GM12878 (cell line): ENCODE results near the gene SMTNL2. TPM values are rescaled to one million over a fixed set of nuclear protein-coding genes. Genes with fewer than 3 reads are reported as not detected.

ENCODE experiments used
- ATAC-seq: fragments of 200-7000 bp; cut with Tn5 transposase; 3 replicates; pipeline ENCODE4 v1.9.1; 2020; ENCODE audit warnings: mild to moderate bottlenecking, moderate library complexity
- BruUV-seq: library from RNA; stranded (reverse); fragments of 400-500 nt; replicated peaks from 2 replicates; lab custom pipeline; 2021; lab: Mats Ljungman, UMichigan
- CTCF ChIA-PET: fragments of 300-600 bp; sonication (Branson Sonifier 250); formaldehyde crosslinking; extraction: SDS; loops from one replicate; lab custom pipeline; 2021; ENCODE audit warnings: inconsistent platforms; lab: Yijun Ruan, JAX
- POLR2A ChIA-PET: fragments of 350-600 bp; formaldehyde crosslinking; extraction: SDS; loops from one replicate; lab custom pipeline; 2021; ENCODE audit warnings: inconsistent platforms; lab: Charles Lee
- RAD21 ChIA-PET: fragments of 300-600 bp; sonication (Branson Sonifier 250); formaldehyde crosslinking; loops from one replicate; lab custom pipeline; 2023; ENCODE audit warnings: antibody characterized with exemption; ENCODE audit not compliant: unreplicated experiment; lab: Charles Lee
- SMC1A ChIA-PET: fragments of 300-600 bp; sonication (Branson Sonifier 250); formaldehyde crosslinking; loops from one replicate; lab custom pipeline; 2023; ENCODE audit not compliant: unreplicated experiment, uncharacterized antibody; lab: Charles Lee
- DNase-seq: peaks from one replicate; pipeline ENCODE4 v3.0.0-alpha.2; 2011; ENCODE audit warnings: low read depth, low spot score
- FAIRE-seq: peaks from 3 replicates; lab custom pipeline; 2011; peaks lifted over from hg19 to GRCh38; lab: Jason Lieb, UNC
- H2AFZ ChIP-seq: 2 replicates; pipeline ENCODE4 v1.6.0; 2011; ENCODE audit warnings: low read depth, low read length, control low read depth; ENCODE audit not compliant: control insufficient read depth
- H3K27ac ChIP-seq: 2 replicates; pipeline ENCODE4 v1.5.1; 2011; ENCODE audit warnings: control low read depth; ENCODE audit not compliant: control insufficient read depth, insufficient read depth
- H3K27me3 ChIP-seq, 2 experiments: replicated peaks in 1 of 2; 2 replicates each; pipeline versions ENCODE4 v1.6.0 to v1.6.1; 2011; ENCODE audit warnings: low read length in 1 of 2; ENCODE audit not compliant: control insufficient read depth in 2 of 2, insufficient read depth in 2 of 2
- H3K36me3 ChIP-seq, 2 experiments: 2 replicates each; pipeline ENCODE4 v1.5.1; 2011; ENCODE audit warnings: low read length in 1 of 2; ENCODE audit not compliant: control insufficient read depth in 2 of 2, insufficient read depth in 2 of 2
- H3K4me1 ChIP-seq: 2 replicates; pipeline ENCODE4 v1.6.1; 2011; ENCODE audit warnings: mild to moderate bottlenecking, low read length, moderate library complexity, mixed read lengths; ENCODE audit not compliant: control insufficient read depth, insufficient read depth
- H3K4me2 ChIP-seq: 2 replicates; pipeline ENCODE4 v1.6.0; 2011; ENCODE audit warnings: control low read depth; ENCODE audit not compliant: control insufficient read depth, insufficient read depth
- H3K4me3 ChIP-seq: fragments of 200-600 bp; sonication (generic); 2 replicates; pipeline ENCODE4 v1.5.1; 2016
- H3K79me2 ChIP-seq: 2 replicates; pipeline ENCODE4 v1.6.0; 2011; ENCODE audit warnings: low read length; ENCODE audit not compliant: control insufficient read depth, insufficient read depth
- H3K9ac ChIP-seq: 2 replicates; pipeline ENCODE4 v1.8.0; 2011; ENCODE audit warnings: low read length, control low read depth, mixed read lengths; ENCODE audit not compliant: control insufficient read depth, insufficient read depth
- H3K9me3 ChIP-seq: replicated peaks from 3 replicates; pipeline ENCODE4 v1.5.1; 2011; ENCODE audit warnings: mild to moderate bottlenecking, low read length; ENCODE audit not compliant: control insufficient read depth, insufficient read depth
- H4K20me1 ChIP-seq: 2 replicates; pipeline ENCODE4 v1.6.0; 2011; ENCODE audit not compliant: control insufficient read depth, insufficient read depth
- BMI1 ChIP-seq: fragments of 450-650 bp; IDR thresholded peaks from 2 replicates; pipeline ENCODE4 v1.6.1; 2016; ENCODE audit warnings: mild to moderate bottlenecking, moderate library complexity, borderline replicate concordance
- FOXK2 ChIP-seq: fragments of 450-650 bp; IDR thresholded peaks from 2 replicates; pipeline ENCODE4 v1.6.1; 2017; ENCODE audit warnings: mild to moderate bottlenecking, moderate library complexity
- MXI1 ChIP-seq: fragments of 150-350 bp; IDR thresholded peaks from 2 replicates; pipeline ENCODE4 v1.6.1; 2011; ENCODE audit warnings: low read depth, mild to moderate bottlenecking, inconsistent platforms, low read length, improper control_type of control experiment
- RAD51 ChIP-seq: fragments of 450-650 bp; IDR thresholded peaks from 2 replicates; pipeline ENCODE4 v1.6.1; 2016; ENCODE audit warnings: moderate library complexity, mild to moderate bottlenecking, inconsistent platforms
- SUPT20H ChIP-seq: IDR thresholded peaks from 2 replicates; pipeline ENCODE4 v1.6.1; 2011; ENCODE audit warnings: low read depth, mild to moderate bottlenecking, low read length, moderate library complexity, borderline replicate concordance; ENCODE audit not compliant: control insufficient read depth
- TARDBP ChIP-seq: IDR thresholded peaks from 2 replicates; pipeline ENCODE4 v1.6.1; 2016; ENCODE audit warnings: borderline replicate concordance
- ZNF274 ChIP-seq: IDR thresholded peaks from one replicate; pipeline ENCODE4 v1.8.0; 2011; ENCODE audit not compliant: insufficient read length, insufficient read depth
- ZNF384 ChIP-seq: IDR thresholded peaks from 2 replicates; pipeline ENCODE4 v1.6.1; 2012; ENCODE audit warnings: low read depth, mild to moderate bottlenecking, low read length, improper control_type of control experiment, borderline replicate concordance
- ZZZ3 ChIP-seq: IDR thresholded peaks from 2 replicates; pipeline ENCODE4 v1.6.1; 2011; ENCODE audit warnings: low read depth; ENCODE audit not compliant: control insufficient read depth, insufficient read length
- WGBS: methylation state at CpG from one replicate; pipeline ENCODE4 v1.1.6; 2016; ENCODE audit warnings: low lambda C conversion rate; ENCODE audit not compliant: insufficient replicate concordance, insufficient coverage; ENCODE audit errors: missing lambda C conversion rate; 5-methylcytosine and 5-hydroxymethylcytosine counted together
- in situ Hi-C: fragments of 300-500 bp; cut with MboI; formaldehyde crosslinking; loops from 9 replicates; pipeline ENCODE4 v1.14.3; 2018; ENCODE audit warnings: mixed read lengths
- intact Hi-C: fragments of 100-400 bp; cut with micrococcal nuclease; formaldehyde crosslinking; loops from one replicate; pipeline ENCODE4 v1.14.2; 2022; ENCODE audit not compliant: unreplicated experiment
- polyA plus RNA-seq, 11 experiments: library from polyadenylated mRNA; depleted of rRNA in 4 of 11; unstranded in 6 of 11; stranded (reverse) in 5 of 11; fragments of >200 nt; fragmentation: Nextera tagmentation in 4 of 11; fragmentation: Illumina TruSeq in 1 of 11; extraction: Ambion mirVana in 4 of 11; extraction: Trizol in 1 of 11; gene quantifications; 1 replicate in 1 of 11; 2 replicates in 10 of 11; pipeline versions ENCODE4 v1.2.1 to v1.2.3, GENCODE V29; 2011 to 2016; ENCODE audit warnings: inconsistent platforms in 2 of 11, missing spikeins in 2 of 11, low read depth in 1 of 11
- total RNA-seq, 4 experiments: library from RNA; depleted of rRNA in 3 of 4; stranded (reverse); fragments of >200 nt in 3 of 4; fragmentation: Illumina TruSeq in 1 of 4; extraction: Trizol in 1 of 4; gene quantifications; 2 replicates each; pipeline versions ENCODE4 v1.2.1 to v1.2.3, GENCODE V29; 2013 to 2021
- TF ChIP-seq, protein P1 (sequence below): fragments of 450-650 bp; formaldehyde crosslinking; IDR thresholded peaks from 2 replicates; pipeline ENCODE4 v1.4.0; 2020; ENCODE audit warnings: mild to moderate bottlenecking, moderate library complexity

SMTNL2 gene
- total and polyA plus RNA-seq, 10 of the 15 experiments (the other 5 are each of a cell fraction or from before 2014, with no cell fraction given), result not detected

DNA sequence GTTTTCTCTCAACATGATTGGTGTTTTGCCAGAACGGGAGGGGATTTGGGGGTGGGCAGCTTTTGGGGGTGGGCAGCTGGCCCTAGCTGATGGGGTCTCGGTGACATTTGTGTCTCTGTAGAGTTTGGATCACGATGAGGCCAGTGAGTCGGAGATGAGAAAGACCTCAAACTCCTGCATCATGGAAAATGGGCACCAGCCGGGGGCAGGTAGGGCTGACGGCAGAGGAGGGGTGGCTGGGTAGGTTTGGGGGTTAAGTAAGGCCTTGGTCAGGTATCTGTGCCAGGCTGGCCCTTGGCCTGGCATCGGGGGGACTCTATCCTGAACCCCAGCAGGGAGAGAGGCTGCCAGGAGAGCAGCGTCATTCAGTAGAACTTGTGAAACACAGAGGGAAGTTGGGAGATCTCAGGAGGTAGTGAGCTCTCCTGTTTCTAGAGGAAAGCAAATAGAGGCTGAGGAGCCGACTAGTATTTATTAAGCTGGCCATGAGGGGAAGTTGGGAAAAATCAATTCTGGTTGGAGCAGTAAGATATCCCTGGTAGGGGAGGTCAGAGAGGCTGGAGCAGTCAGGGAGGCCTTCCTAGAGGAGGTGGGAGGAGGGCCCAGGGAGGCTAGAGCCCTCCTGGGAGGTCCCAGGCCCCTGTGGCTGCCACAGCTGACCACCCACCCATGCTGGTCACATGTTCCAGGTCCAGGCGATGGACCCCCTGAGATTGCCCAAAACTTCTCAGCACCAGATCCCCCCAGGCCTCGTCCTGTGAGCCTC lies 8.1 kb downstream of the SMTNL2 start:
- Histone ChIP-seq H3K36me3 (no peaks in the 10 kb centered on the region), H3K79me2 (no peaks in the 10 kb centered on the region), H2AFZ (no peak overlapping the region), H3K9ac (no peak overlapping the region), H3K4me2 (no peak overlapping the region), H3K27me3 (peaks cover 3 to 4% of the 10 kb centered on the region in 2 experiments; a peak in 3 of 4 replicates), H3K9me3 (no peaks in the 10 kb centered on the region), H4K20me1 (no peaks in the 10 kb centered on the region; the same call in 1 of the 2 replicates), H3K4me1 (no peaks in the 10 kb centered on the region), H3K27ac (no peak overlapping the region), H3K4me3 (no peak overlapping the region)
- intact Hi-C loops (no loop called here), in situ Hi-C loops (no loop called here)
- no peak for FAIRE-seq
- no peak for ATAC-seq
- DNase-seq, result no peak
- SMC1A ChIA-PET, result no interaction called here
- POLR2A ChIA-PET, result no interaction called here
- TF ChIP-seq ZNF274 (no peak), MXI1 (no peak), TARDBP (no peak), BMI1 (no peak), RAD51 (no peak), FOXK2 (no peak), SUPT20H (no peak), ZNF384 (no peak), ZZZ3 (no peak)
- TF ChIP-seq, protein P1, sequence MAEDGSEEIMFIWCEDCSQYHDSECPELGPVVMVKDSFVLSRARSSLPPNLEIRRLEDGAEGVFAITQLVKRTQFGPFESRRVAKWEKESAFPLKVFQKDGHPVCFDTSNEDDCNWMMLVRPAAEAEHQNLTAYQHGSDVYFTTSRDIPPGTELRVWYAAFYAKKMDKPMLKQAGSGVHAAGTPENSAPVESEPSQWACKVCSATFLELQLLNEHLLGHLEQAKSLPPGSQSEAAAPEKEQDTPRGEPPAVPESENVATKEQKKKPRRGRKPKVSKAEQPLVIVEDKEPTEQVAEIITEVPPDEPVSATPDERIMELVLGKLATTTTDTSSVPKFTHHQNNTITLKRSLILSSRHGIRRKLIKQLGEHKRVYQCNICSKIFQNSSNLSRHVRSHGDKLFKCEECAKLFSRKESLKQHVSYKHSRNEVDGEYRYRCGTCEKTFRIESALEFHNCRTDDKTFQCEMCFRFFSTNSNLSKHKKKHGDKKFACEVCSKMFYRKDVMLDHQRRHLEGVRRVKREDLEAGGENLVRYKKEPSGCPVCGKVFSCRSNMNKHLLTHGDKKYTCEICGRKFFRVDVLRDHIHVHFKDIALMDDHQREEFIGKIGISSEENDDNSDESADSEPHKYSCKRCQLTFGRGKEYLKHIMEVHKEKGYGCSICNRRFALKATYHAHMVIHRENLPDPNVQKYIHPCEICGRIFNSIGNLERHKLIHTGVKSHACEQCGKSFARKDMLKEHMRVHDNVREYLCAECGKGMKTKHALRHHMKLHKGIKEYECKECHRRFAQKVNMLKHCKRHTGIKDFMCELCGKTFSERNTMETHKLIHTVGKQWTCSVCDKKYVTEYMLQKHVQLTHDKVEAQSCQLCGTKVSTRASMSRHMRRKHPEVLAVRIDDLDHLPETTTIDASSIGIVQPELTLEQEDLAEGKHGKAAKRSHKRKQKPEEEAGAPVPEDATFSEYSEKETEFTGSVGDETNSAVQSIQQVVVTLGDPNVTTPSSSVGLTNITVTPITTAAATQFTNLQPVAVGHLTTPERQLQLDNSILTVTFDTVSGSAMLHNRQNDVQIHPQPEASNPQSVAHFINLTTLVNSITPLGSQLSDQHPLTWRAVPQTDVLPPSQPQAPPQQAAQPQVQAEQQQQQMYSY (CRISPR knock-in tag), result no peak
- no TSS peak for BruUV-seq
- CTCF ChIA-PET, result no interaction called here
- RAD21 ChIA-PET, result no interaction called here
- 21% methylated on average over 11 of the region's 11 CpGs for WGBS
